NCI-H446 treated with DMSO at 0.1 percent for 48 hours (cell line): ENCODE data around the gene RCSD1.
A peak's percentile ranks its signal among the peaks of the same experiment; 100 is the strongest.

Experiments used
- DNase-seq: peaks from one replicate; lab custom pipeline; 2025; lab: John Stamatoyannopoulos, UW

RCSD1 gene

GRCh38 chr1:167643441-167643840 lies 13.4 kb downstream of the RCSD1 start:
- DNase-seq = no peak

- no peak for DNase-seq
Measured at GRCh38 chr1:167644551-167644950, 14.5 kb downstream of the RCSD1 start.

DNA sequence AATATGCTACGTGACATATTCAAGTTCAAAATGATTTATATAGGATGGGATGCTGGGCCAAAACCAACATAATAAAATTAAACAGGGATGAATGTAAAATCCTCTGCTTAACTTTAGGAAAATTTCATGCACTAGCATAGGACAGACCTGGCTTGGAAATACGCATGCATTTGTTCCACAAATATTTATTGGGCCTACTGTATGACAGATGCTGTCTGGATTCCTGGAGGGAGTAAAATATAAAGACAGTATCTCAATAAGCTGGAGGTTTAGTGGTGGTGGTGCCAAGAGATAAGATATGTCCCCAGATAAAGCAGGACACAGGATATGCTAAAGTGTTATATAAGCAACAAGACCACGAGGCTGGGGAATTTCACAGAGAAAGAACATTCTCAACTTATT lies 15.1 kb downstream of the RCSD1 start:
- DNase-seq = no peak

DNA sequence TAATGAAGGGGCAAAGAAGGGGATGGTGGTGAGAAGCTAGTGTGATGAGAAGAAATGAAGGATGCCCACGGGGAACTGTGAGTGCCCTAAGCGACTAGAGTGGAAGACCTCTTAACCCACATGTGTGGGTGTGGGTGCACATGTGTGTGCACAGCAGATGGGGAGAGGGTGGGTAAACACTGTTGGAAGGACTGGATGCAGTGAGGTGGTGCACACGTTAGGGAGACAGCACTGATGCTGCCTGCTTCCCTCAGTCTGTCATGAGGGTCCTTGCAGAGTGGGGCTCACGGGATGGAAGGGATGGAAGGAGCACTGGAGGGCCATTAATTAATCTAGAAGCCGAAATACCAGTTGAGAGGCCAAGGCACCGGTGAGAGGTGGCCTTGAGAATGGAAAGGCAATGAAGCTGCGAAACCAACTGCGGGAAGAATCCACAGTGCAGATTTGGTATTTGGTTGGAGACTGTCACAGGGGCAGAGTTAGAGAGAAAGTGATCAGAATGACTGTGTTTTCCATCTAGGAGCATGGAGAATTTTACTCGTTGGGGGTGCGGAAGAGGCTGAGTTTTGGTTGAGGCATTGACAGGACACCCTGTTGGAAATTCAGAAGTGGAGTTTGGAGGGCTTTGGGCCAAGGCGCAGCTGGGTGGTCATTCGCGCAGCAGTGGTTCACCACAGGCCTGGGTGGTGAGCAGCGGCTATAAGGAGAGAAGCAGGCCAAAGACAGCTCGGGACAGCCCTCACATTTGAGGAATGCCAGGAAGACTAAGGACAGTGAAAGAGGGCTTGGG lies 15.8 kb downstream of the RCSD1 start:
- DNase-seq = no peak

DNA sequence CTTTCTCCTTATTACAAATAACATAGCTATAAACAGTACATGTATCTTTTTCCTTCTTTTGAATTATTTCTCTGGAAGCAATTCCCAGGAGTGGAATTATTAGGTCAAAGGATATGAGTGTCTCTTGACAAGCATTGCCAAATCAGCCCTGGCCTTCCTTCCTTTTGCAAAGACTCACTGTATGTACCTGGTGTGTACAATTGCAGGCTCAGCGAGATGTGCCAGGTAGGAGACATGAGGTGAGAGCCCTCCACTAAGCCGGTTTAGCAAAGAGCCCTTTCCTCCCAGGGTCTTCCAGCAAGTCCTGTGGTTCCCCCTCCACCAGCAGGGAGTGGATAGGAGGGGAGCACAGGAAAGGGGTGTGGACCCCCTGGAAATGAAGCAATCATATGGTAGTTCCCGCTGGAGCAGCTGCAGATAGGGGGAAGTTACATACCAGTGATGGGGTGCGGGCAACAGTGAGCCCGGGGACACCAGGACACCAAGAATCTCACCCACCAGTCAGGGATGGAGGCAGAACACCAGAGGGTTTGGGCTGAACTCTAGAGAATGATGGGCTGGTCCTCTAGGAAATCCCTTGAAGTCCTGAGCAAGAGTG lies 18.3 kb downstream of the RCSD1 start:
- no peak for DNase-seq

DNA sequence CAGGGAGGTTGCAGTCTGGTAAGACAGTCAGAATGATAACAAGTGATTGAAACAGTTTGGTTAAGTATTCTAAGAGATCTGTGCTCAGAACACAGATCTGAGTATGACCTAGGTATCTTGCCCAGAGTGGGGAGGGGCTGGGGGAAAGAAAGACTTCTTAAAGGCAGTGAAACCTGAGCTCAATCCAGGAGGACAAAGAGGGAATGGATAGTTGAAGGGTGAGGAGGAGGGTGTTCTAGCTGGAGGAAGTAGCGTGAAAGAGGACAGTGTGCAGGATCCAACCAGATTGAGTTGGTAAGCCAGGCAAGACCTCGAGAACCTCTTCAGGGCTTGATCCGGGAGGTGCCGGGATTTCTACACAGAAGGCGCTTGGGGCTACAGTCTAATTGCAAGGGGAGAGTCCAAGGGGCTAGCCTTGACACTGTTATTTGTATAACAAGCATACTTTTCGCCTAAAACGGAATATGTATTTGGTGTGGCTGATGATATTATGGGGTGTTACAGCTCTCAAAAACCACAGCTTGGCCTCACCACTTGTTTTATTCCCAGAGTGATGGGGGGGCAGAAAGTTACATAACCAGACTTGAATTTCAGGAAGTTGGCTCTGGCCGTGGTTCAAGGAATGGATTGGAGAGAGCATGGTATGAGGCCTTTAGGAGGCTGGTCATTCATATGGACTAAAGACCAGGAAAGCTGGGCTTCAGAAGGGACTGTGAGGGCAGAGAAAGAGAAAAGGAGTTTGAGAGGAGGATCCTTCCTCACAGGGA lies 19.1 kb downstream of the RCSD1 start:
- no peak for DNase-seq

DNA sequence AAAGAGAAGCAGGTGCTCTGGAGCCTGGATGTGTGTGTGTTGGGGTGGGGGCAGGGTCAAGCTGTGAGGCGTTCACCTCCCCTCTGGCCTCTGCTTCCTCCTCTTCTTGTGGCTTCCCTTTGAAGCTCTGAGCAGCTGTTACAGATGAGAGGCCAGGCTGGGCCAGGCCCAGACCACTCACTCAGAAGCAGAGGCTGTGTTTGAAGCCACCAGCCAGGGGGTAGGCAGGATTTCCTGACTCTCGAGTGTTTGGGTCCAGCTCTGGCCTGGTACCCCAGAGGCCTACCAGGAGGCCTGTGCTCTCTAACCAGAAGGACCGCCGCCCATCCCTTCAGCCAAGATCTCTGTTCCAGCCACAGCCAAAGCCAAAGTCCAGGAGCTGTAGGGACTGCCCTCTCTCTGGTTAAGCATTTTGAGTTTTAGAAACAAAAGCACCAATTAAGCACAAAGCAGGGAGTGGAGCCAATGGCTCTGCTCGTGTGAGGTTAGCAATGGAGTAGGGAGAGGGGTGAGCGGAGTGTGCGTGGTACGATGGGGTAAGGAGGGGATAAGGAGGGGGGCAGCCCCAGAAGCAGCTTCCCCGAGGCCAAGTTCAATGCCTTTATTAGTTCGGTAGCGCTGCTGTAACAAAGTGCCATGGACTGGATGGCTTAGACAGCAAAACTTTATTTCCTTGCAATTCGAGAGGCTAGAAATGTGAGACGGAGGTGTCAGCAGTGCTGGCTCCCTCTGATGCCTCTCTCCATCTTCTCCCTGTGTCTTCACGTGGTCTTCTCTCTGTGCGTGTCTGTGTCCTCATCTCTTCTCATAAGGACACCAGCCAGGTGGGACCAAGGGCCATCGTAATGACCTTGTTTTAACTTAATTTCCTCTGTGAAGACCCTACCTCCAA lies 20.5 kb downstream of the RCSD1 start:
- no peak for DNase-seq

DNA sequence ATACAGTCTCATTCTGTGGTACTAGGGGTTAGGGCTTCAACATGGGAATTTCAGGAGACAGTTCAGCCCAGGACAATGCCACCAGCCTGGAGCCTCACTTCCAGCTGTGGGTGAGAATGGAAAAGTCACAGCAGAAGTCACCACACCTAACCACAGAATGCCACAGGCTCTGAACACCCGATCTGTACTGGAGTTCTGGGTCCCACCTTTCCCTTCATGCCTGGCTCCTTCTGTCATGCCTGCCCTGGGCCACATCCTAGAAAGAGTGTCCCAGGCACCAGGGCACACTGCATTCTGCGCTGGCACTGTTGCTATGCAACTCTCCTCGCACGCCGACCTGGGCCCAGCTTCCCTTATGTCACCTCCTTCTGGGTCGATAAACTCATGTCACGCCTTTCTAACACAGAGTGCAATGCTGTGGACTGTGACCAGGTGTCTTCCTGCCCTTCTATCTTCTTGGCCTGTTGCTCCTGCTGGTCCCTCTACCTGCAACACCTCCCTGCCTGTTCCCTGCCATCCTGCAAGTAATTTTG lies 21.2 kb downstream of the RCSD1 start:
- DNase-seq = no peak

GRCh38 chr1:167654975-167655575 lies 25.0 kb downstream of the RCSD1 start:
- DNase-seq = no peak

DNA sequence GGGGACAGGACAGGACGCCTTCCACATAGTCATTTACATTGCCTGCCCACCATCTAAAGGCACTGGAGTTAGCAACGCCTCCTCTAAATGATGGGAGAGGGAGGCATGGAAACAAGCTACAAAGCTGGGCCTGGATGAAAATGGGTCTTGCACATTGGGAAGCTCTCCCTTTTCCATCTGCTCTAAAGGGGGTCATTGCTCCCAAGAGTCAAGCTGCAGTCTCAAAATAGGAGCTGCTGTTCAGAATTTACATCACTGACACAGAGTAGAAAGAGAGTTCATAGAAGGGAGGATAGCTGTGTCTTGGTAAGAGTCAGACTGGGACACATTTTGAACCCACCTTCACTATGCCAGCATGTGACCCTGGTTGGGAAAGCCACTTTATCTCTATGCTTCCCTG lies 26.6 kb downstream of the RCSD1 start:
- DNase-seq = no peak

DNA sequence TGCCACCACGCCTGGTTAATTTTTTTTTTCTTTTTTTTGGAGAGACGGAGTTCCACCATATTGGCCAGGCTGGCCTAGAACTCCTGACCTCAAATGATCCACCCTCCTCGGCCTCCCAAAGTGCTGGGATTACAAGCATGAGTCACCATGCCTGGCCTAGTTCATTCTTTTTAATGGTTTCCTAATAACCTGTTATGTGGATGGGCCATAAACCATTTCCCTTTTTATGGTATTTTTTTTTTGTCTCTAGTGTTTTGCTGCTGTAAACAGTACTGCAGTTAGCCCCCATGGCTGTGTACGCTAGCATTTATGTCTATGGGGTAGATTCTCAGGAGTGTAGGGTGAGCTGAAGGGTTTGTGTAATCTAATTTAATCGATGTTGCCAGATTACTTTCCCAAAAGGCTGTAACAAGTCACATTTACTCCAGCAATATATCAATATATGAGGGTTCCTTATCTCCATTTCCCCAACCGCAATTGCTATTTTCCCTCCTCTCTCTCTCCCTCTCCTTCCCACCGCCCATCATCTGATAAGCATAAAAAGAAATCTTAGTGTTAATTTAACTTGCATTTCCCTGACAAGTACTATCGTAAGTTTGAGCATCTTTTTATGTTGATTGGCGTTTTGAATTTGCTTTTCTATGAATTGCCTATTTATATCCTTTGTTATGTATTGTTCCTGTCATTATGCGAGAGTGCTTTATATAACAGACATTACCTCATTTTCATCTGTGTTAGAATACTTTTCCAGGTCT lies 28.7 kb downstream of the RCSD1 start:
- DNase-seq = no peak

GRCh38 chr1:167659450-167659849 lies 29.4 kb downstream of the RCSD1 start:
- no peak for DNase-seq

- no peak for DNase-seq
Measured at GRCh38 chr1:167659881-167660280, 29.8 kb downstream of the RCSD1 start.

- DNase-seq = peak; percentile 51
Measured at GRCh38 chr1:167661527-167662426, 31.7 kb downstream of the RCSD1 start.

- peak; percentile 71 for DNase-seq
Measured at GRCh38 chr1:167663002-167663772, 33.2 kb downstream of the RCSD1 start.

- no peak for DNase-seq
Measured at GRCh38 chr1:167665469-167665868, 35.4 kb downstream of the RCSD1 start.

GRCh38 chr1:167666416-167666815 lies 36.4 kb downstream of the RCSD1 start:
- DNase-seq = no peak

DNA sequence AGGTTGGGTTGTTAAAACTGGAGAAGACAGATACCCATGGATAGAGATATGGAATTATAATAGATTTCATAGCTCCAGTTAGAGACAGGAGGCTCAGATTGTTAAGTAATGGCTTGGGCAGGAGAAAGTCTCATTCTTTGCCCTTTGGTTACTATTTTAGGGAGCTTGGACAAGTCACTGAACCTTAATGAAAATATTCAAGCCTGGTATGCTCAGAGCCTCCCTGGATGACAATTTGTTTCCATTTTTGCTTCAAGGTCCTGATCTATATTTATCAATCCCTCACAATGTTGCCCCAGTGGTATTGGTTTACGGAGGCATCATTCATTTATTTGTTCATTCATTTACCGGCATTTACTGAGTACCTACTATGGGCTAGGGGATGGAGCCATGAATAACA lies 37.5 kb downstream of the RCSD1 start:
- DNase-seq = no peak

DNA sequence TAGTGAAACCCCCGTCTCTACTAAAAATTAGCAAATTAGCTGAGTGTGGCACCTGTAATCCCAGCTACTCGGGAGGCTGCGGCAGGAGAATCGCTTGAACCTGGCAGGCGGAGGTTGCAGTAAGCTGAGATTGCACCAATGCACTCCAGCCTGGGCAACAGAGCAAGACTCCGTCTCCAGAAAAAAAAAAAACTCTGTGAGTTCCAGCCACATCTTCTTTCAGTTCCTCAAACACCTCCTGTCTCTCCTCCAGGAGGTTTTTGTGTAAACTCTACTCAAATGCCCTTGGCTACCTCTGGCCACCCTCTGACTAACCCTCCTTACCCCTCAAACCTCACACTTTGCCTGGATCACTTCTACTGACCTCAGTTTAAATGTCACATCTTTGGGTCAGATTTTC lies 38.1 kb downstream of the RCSD1 start:
- no peak for DNase-seq
